Activated CD4-positive, alpha-beta T cell treated with anti-CD3 and anti-CD28 coated beads, Interleukin-10, Interleukin-2, amounts not matched to agents 100 ng/mL and 50 ng/mL, durations not matched to agents 16 hours and 8 hours (primary cell): ENCODE measurements around the gene TMC6.
"Not testable (repeated sequence)": the region's sequence is repeated elsewhere in the genome, so short reads cannot be mapped to it uniquely, and the experiment has no call there.

Experiments
- DNase-seq: peaks from one replicate; pipeline ENCODE4 v3.0.0-alpha.2; 2020

TMC6 gene

DNA sequence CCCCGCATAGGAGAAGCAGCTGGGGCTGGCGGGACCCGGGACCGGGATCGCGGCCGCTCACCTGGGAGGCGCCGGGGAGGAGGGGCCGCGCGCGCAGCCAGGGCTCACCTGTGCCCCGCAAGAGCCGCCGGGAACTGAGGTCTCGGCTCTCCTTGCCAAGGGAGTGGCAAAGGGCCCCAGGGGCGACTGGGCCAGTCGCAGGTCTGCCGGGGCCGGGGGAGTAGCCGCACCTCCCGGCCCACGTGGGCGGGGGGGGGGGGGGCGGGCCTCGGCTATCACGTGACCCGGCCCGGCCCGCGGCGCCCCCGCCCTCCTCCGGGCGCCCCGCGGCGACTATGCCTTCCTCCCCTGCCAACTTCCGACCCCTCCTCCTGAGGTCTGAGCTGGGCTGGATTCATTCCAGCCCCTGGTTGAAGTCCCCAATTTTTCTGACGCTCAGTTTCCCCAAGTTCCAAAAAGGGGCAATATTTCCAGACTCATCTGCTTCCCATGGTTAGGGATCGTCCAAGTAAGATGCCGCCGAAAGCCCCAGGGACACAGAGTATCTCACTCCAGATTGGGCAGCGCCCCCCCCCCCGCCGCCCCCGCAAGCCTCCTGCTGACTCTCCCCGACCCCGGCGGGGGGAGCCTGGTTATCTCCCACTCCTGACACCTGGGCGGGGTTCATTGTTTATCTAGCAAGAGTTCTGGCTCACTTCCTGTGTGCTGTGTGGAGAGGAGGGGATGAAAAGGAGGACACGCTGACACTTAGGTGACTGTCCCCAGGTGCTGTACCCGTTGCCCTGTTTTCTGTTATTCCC, at the start of gene TMC6:
Gene TMC6, minus strand, starts transcription at position 205 of the 800 bp plus-strand sequence. CDS start 1,923 bp downstream, outside the sequence.
- peak; percentile 83 for DNase-seq

- DNase-seq = peak; percentile 84
These were observed 48.0 kb upstream of the TMC6 start for GRCh38 chr17:78176548-78177025.

GRCh38 chr17:78175643-78175981, 47.1 kb upstream of the TMC6 start:
- DNase-seq = no peak

GRCh38 chr17:78174870-78175642, 46.5 kb upstream of the TMC6 start:
- no peak for DNase-seq

- no peak for DNase-seq
These were observed 45.9 kb upstream of the TMC6 start for GRCh38 chr17:78174346-78174869.

DNA sequence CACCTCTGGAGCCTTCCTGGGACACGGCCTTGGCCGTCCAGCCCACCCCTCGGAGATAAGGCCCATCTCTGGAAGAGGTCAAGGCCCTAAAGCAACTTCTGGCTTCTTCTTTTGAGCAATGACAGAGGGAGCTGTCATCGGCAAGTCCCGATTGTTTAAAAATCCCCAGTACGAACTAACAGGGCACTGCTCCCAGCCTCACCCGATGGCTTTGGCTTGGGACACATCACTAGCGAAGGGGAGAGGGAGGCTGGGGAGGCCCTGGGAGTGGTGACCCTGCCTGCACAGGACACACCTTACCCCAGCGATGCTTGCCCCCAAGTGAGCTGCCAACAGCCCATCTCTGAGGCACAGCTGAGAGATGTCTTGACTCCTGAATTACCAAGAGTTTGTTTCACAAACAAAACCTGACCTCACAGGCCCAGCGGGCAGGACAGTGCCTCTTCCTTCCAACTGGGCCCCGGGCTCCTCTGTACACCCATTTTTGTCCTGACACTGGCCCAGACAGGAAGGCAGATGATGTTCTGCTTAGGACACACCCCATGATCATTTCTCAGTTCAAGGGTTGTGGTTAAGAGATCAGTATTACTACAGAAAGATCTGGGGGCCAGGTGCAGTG, 44.7 kb upstream of the TMC6 start:
- DNase-seq = peak; percentile 47

DNA sequence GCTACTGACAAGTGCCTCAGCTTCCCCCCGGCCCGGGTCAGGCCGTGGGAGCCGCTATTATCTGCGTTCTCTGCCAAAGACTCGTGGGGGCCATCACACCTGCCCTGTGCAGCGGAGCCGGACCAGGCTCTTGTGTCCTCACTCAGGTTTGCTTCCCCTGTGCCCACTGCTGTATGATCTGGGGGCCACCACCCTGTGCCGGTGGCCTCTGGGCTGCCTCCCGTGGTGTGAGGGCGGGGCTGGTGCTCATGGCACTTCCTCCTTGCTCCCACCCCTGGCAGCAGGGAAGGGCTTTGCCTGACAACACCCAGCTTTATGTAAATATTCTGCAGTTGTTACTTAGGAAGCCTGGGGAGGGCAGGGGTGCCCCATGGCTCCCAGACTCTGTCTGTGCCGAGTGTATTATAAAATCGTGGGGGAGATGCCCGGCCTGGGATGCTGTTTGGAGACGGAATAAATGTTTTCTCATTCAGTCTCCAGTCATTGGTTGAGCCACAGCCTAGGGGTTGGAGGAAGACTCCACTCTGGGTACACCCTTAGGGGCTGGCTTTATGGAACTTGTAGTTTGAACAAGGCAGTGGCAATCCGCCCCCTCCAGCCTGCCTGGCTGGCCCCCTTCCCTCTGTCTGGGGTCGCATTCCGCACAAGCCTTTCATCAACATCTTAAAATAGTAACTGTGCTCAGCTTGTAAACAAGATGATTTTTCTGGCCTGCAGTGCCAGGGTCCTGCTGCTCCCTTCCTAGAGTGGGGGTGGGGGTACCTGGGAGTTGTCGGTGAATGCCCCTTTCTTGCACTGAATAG, 43.9 kb upstream of the TMC6 start:
- no peak for DNase-seq

- DNase-seq = not testable (repeated sequence)
These were observed 43.2 kb upstream of the TMC6 start for GRCh38 chr17:78171591-78172248.

DNA sequence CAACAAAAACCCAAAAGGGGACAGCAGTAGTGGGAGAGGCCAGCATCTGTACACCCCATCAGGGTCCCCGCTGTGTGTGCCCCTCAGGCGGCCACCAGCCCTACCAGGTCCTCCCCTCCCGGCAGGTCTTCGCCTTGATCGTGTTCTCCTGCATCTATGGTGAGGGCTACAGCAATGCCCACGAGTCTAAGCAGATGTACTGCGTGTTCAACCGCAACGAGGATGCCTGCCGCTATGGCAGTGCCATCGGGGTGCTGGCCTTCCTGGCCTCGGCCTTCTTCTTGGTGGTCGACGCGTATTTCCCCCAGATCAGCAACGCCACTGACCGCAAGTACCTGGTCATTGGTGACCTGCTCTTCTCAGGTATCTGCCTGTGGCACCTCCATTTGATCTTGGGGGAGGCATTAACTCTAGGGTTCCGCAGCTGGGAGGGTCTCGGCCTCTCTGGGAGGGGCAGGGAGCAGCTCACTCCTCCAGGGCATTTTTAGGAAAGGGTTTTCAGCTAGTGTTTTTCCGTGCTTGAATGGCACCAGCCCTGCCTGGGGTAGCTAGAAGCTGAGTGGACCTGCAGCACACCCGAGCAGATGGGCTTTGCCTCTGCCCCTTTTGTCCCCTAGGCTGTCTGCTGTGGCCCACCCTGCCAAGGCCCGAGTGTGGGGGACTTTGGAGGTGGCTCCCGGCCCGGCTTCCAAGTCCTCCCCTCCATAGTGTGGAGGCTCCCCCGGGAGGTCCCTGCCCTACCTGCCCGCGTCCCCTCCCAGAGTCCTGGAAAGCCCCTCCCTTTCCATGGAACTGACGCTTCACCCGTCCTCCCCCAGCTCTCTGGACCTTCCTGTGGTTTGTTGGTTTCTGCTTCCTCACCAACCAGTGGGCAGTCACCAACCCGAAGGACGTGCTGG, 42.4 kb upstream of the TMC6 start:
- DNase-seq = no peak

- peak; percentile 59 for DNase-seq
These were observed 40.6 kb upstream of the TMC6 start for GRCh38 chr17:78168903-78169793.

DNA sequence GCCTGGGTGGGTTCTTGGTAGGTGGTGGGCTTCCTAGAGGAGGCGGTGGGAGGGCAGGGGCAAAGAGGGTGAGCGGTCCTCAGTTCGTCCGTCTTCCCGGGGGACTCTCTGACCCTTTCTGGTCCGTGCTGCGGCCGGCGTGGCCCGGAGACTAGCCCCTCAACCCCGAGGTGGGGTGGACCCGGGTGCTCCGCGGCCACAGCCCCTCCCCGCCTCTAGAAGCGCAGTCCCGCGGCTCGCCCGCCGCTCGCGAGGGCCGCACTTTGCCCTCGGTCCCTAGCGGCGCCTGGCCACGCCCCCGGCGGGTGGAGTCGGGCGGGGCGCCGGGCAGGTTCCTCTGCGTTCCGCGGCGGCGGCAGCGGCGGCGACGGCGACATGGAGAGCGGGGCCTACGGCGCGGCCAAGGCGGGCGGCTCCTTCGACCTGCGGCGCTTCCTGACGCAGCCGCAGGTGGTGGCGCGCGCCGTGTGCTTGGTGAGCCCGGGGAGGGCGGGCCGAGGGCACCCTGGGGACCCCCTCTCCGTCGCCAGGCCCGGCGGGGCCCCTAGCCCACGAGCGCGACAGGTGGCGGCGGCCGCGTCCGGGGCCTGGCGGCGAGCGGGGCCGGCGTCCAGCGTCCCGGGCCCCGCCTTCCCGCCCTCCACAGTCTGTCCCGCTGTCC, 39.8 kb upstream of the TMC6 start, which contains the start of gene SYNGR2:
Gene SYNGR2, plus strand, starts transcription at position 340 of the 661 bp plus-strand sequence. Its CDS starts 36 bp downstream, at position 376.
- DNase-seq = peak; percentile 92

DNA sequence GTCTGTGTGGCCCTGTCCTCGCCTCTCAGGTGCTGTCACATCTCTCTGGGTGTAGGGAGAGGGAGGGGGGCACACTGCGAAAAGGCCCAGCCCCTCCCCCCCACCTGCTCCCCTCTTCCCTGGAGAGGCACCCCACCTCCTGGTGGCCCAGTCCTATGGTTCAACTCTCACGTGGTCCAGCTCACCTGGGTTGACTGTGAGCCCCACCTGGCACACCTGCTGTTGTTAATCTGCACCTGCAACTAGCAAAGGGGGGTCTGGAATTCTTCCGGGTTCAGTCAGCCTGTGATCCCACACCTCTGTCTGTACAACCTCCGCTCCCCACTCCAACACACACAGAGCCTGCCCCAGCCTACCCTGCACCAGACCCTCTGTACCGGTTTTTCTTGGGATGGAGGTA, 37.9 kb upstream of the TMC6 start:
- DNase-seq = no peak

GRCh38 chr17:78164748-78165607, 36.4 kb upstream of the TMC6 start:
- DNase-seq = no peak

DNA sequence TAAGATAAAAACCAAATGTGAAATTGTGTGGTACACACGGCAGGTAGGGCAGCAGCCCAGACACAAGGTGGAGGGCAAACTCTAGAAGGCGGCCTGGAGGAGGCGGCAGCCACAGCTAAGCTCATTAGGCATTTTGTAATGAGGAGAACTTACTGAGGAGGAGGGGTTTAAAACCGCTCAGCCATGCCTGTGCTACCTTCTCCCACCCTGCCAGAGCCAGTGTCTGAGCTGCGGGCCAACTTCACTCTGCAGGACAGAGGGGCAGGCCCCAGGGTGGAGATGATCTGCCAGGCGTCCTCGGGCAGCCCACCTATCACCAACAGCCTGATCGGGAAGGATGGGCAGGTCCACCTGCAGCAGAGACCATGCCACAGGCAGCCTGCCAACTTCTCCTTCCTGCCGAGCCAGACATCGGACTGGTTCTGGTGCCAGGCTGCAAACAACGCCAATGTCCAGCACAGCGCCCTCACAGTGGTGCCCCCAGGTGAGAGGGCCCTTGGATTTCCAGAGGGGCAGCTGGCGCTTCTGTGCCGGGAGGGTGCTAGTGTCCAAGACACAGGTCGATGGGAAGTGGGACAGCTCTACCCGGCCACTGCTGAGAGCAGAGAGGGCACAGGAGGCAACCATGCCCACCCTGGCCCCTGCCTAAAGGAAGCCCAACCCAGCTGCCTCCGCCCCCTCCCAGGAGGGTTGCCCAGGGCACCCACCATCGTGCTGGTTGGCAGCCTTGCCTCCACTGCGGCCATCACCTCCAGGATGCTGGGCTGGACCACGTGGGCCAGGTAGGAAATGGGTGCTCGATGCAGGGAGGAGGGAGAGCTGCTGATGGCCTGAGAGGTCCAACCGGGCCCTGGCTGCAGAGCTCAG, 35.6 kb upstream of the TMC6 start:
- no peak for DNase-seq

DNA sequence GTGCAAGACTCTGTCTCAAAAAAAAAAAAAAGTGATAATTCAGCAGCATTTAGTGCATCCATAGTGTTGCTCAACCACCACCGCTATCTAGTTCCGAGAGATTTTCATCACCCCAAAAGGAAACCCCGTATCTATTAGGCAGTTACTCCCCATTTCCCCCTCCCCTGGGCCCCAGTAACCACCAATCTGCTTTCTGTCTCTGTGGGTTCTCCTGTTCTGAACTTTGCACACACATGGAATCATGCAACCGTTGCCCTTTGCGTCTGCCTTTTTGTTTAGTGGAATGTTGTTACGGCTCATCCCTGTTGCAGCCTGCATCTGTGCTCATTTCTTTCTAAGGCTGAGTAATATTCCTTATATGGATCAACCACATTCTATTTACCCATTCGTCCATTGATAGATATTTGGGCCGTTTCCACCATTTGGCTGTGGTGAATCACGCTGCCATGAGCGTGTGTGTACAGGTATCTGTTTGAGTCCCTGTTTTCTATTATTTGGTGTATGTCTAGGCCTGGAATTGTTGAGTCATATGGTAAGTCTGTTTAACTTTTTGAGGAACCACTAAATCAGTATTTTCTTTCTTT, 31.1 kb upstream of the TMC6 start:
- peak; percentile 65 for DNase-seq
